ENCODE measurements around the gene PNPLA3.
A peak's percentile ranks its signal among the peaks of the same experiment; 100 is the strongest.
"Not testable (repeated sequence)": the region's sequence is repeated elsewhere in the genome, so short reads cannot be mapped to it uniquely, and the experiment has no call there.

Gene PNPLA3

GRCh38 chr22:43889860-43890253 lies 33.7 kb upstream of the PNPLA3 start:
- DNase-seq, result no peak

GRCh38 chr22:43890901-43891331 lies 32.7 kb upstream of the PNPLA3 start:
- no peak for DNase-seq

- no peak for DNase-seq
Measured at GRCh38 chr22:43891360-43892182, 32.0 kb upstream of the PNPLA3 start, which contains the start of gene PNPLA5. PNPLA5 (minus strand) TSS chr22:43892013; CDS start chr22:43891880, 133 bp downstream.

- no peak for DNase-seq
Measured at GRCh38 chr22:43892183-43892894, 31.3 kb upstream of the PNPLA3 start.

- no peak for DNase-seq
Measured at GRCh38 chr22:43893266-43893665, 30.3 kb upstream of the PNPLA3 start.

- DNase-seq, result no peak
Measured at GRCh38 chr22:43894122-43894521, 29.5 kb upstream of the PNPLA3 start.

GRCh38 chr22:43895986-43896645 lies 27.5 kb upstream of the PNPLA3 start:
- no peak for DNase-seq

GRCh38 chr22:43897751-43898261 lies 25.8 kb upstream of the PNPLA3 start:
- DNase-seq, result peak in 1 of 14 donors; percentile 35

GRCh38 chr22:43900206-43900605 lies 23.4 kb upstream of the PNPLA3 start:
- no peak for DNase-seq

- no peak for DNase-seq
Measured at GRCh38 chr22:43901976-43902643, 21.5 kb upstream of the PNPLA3 start.

- DNase-seq, result not testable (repeated sequence)
Measured at GRCh38 chr22:43903033-43903432, 20.6 kb upstream of the PNPLA3 start.

- DNase-seq, result not testable (repeated sequence)
Measured at GRCh38 chr22:43904412-43904811, 19.2 kb upstream of the PNPLA3 start.

- no peak for DNase-seq
Measured at GRCh38 chr22:43905681-43906080, 17.9 kb upstream of the PNPLA3 start.

GRCh38 chr22:43909708-43910107 lies 13.9 kb upstream of the PNPLA3 start:
- DNase-seq, result no peak

- no peak for DNase-seq
Measured at GRCh38 chr22:43910178-43910695, 13.4 kb upstream of the PNPLA3 start.

- DNase-seq, result no peak
Measured at GRCh38 chr22:43911351-43911750, 12.3 kb upstream of the PNPLA3 start.

- DNase-seq, result no peak
Measured at GRCh38 chr22:43917521-43917920, 6.1 kb upstream of the PNPLA3 start.

- no peak for DNase-seq
Measured at GRCh38 chr22:43919106-43919973, 4.3 kb upstream of the PNPLA3 start.

GRCh38 chr22:43921370-43921769 lies 2.2 kb upstream of the PNPLA3 start:
- DNase-seq, result peak in 4 of 14 donors; percentile 6 to 68 (median 34)

- DNase-seq, result no peak
Measured at GRCh38 chr22:43922123-43922522, 1.5 kb upstream of the PNPLA3 start.

GRCh38 chr22:43923191-43923590 lies 414 bp upstream of the PNPLA3 start:
- no peak for DNase-seq

Data from C1 segment of cervical spinal cord (tissue), 14 donors.